Activated CD4-positive, alpha-beta T cell treated with anti-CD3 and anti-CD28 coated beads for 4 hours (primary cell): ENCODE measurements around the gene BPNT1.
"Not testable (repeated sequence)": the region's sequence is repeated elsewhere in the genome, so short reads cannot be mapped to it uniquely, and the experiment has no call there.

Source experiments
- DNase-seq, 2 donors: peaks; one replicate each; pipeline ENCODE4 v3.0.0-alpha.2; 2020

The BPNT1 gene

DNA sequence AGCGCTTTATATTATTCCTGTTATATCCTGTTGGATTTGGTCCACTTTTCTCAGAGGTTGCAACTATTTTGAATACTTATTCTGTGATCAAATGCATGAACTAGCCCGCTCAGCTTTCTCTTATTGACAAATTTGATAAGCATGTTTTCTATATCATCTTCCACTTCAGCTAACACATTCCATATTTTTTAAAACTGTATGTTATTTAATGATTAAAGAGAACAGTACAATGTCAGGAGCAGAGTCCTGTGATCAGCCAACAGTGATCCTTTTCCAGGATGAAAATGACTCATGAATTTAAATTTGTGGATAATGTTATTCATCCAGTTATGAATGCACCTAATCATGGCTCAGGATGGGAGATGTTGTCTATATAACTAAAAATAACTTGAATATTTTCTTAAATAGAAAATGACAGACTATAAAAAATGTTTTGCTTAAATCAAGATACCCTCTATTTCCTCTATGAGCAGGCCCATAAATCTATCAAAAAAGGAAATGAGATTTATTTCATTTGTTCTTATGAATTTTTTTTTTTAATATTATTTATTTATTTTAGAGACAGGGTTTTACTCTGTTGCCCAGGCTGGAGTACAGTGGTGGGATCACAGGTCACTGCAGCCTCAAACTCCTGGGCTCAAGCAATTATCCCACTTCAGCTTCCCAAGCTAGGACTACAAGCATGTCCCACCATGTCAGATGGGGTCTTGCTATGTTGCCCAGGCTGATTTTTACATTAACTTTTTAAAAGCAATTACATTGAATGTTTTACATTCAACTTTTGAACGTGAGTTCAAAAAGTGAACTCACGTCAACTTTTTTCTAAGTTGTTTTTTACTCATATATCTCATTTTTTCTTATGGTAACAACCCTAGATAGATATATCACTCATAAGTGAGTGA, 12.5 kb downstream of the BPNT1 start:
- DNase-seq = no peak

DNA sequence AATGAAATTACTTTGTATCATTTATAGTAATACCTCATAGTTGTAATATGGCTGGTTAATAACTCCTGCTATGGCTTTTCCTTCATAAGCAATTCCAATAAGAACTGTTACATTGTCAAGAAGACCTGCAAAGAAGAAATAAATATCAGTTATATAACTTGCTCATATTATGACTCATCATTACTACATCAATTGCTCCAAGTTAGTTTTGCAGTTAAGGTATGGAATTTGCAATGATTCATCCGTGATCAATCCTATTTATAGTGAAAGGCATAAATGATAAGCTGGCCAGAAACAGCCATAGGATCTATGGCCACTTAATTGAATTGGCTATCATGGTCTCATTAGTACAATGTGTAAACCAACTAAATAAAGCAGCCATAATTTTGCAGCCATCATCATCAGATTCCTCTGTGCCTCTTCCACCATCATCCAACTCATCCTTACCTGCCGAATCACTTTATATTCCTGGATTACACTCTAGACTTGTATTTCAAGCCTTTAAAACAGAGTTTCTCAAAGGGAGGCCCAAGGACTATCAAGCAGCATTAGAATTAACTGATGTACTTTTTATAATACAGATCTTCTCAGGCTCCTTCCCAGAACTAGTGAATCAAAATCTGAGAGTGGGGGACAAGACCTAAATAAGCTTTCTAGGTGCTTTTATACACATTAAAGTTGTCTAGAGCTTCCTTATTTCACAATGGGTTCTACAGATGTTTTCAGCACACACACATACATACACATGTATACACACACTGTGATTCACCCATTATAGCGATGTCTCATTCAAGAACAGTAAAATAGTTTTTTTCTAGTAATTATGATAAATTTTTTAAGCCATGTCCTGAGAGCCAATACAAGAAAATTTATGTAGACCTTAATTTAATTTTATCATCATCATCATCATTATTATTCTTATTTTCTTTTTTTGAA, 22.1 kb downstream of the BPNT1 start:
- DNase-seq = no peak

DNA sequence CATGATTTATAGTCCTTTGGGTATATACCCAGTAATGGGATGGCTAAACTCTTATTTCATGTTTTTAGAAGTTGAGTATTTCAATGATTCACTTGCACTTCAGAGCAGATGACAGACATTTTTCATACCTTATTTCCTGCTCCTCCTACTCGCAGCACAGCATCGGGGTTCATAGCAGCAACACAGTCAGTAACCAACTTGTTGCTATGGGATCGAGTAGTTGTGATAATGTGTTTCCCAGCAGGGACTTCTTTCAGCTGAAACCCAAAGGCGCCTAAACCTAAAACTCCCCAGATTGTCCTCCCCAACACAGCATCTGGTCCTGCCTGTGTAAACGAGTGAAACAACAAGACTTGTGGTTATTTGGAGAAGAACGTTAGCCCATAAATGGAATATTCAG, 27.0 kb downstream of the BPNT1 start:
- DNase-seq = no peak

DNA sequence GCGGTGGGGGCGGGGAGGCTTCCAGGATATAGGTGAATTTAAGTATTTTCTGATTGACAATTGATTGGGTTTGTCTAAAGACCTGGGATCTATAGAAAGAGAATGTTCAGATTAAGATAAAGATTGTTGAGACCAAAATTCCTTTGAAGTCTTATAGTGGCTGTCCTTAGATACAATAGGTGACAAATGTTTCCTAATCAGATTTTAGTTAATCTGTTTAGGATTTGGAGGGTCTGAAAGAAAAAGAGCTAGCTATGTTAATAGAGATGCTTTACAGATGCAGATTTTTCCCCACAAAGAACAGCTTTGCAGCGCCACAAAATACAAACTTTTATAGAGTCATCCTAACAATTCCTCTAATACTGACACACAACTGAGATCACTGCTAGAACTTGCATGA, 28.7 kb downstream of the BPNT1 start:
- no peak for DNase-seq

DNA sequence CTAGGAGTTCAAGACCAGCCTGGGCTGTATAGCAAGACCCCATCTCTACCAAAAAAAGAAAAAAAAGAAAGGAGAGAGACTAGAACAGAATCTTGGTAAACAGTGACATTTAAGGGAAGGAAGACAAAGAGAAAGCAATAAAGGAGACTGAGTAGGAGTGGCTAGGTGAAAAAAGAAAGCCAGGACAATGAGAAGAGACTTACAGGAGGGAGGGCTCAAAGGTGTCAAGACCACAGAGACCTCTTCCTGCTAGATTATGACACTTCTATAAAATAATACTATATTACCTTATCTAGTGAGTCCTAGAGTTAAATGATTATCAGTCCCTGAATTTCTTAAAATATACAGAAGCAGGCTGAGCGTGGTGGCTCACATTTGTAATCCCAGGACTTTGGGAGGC, 33.2 kb downstream of the BPNT1 start:
- no peak for DNase-seq

DNA sequence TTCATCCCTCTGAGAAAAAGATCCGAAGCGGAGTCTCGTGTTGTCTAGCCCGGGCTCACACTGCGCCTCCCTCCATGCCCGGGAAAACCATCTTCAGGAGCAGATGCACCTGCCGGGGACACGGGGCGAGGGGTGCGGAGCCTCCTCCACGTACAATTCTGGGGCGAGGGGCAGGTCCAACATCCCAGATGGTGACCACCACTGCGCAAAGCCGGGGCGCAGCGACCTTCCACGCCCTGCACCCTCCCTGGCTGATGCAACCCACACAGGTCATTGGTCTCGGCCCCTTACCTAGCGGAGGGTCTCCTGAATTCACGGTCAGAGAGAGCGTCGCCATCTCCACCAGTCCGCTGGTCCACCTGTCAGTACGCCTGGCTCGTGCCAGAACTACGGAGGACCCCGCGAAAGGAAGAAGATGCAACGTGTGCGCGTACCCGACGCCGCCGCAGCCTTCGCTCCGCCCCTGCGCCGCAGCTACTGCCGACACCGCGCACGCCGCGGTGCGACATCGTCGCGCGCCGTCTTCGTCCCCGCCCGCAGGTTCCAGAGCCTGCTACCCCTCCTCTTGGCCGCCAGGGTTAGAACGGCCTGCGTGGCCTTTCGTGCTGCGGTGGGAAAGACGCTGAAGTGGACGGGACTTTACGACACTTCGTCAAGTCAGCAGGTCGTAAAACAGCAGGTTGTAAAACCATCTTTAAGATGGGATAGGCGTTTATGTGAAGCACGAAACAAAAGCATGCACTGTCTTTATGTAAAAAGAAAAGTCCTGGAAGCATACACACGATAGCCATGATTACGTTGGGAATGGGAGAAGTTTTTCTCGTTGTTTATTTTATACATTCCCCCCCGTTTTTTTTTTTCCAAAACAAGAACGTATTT, 43.3 kb downstream of the BPNT1 start, which contains the start of gene EPRS1:
Gene EPRS1 (minus strand): TSS at position 454 of the 879 bp plus-strand sequence. CDS start 117 bp downstream, at position 337.
- DNase-seq = peak; percentile 90 to 92

DNA sequence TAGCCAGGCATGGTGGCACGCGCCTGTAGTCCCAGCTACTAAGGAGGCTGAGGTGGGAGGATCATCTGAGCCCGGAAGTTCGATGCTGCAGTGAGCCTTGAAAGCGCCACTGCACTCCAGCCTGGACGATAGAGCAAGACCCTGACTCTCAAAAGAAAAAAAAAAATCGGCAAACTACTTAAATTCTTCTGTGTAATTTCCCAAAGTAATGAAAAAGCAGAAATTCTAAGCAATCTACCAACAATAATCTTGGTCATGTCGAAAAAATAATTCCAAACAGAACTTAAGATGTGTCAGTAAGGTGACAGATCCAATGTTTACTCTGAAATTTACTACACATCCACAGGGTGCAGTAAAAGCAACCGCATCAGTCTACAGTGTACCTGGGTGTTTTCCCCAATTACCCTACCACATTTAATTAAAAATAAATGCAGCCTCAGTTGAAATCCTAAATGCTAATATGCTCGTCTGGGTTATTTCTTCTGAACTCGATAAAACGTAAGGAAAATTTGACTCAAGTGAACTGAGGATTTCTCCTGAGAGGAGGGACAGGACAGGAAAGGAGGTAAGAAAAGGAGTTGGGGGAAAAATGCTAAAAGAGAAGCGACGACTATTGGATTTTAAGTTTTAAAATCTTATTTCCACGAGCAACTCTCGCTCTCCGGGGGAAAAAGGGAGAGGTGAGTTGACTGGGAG, 44.1 kb downstream of the BPNT1 start:
- peak in 1 of 2 donors; percentile 13 for DNase-seq

DNA sequence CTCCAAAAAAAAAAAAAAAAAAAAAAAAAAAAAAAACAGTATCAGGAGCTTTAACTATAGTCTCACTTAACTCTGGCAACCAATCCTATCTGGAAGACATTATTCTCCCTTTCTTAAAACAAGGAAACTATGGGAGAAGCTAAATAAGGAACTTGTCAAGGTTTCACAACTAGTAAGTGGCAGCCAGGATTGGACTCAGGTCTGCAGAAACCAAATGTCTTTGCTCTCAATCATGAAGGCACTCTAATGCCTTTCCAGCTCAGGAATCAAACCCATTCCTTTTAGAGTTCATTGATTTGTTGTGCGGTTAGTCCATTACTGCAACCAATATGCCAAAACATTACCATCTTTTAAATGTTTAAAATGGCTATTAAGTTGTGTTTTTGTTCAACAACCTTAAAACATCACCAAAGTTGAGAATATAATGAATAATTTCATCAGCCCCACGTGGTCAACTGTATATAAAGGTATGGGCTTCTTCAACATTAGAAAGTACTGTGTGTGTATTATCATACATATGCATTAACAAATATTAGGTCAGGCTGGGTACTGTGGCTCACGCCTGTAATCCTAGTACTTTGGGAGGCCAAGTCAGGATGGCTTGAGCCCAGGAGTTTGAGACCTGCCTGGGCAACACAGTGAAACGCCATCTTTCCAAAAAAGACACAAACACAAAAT, 44.8 kb downstream of the BPNT1 start:
- DNase-seq = no peak

DNA sequence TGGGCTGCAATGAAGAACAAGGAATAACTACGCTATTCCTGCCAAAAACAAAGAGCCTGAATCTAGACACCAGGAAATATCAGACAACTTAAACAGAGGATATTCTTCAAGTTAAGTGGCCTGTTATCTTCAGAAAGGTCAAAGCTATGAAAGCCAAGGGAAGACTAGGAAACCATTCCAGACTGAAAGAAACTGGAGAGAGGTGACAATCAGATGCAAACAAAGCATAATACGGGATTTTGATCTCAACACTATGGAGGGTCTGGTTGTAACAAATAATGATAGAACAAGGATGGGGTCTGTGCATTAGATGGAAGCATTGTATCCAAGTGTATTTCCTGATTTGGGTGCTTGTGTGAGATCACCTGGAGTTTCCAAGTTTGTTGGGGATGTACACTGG, 45.9 kb downstream of the BPNT1 start:
- DNase-seq = no peak

DNA sequence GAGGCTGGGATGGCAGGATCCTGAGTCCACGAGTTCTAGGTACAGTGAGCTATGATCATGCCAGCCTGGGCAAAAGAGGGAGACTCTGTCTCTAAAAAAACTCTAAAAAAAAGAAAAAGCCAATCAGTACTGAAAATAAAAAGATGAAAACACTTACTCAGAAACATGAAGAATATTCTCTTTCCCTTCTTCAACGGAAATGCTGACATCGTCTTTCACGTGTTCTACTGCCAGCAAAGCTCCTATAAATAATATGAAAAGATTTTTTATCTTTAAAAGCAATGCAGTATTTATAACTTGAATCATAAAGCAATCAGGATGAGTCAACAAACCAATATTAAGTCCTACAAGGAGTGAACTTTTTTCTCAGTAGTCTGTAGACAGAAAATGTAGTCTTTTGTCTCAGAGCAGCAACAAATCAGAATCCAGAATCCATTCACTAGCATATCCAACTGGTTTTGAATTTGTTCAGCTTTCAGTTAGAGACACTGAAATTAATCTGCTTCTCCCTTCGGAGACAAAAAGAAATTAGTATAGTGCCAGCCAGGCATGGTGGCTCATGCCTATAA, 49.5 kb downstream of the BPNT1 start:
- no peak for DNase-seq

DNA sequence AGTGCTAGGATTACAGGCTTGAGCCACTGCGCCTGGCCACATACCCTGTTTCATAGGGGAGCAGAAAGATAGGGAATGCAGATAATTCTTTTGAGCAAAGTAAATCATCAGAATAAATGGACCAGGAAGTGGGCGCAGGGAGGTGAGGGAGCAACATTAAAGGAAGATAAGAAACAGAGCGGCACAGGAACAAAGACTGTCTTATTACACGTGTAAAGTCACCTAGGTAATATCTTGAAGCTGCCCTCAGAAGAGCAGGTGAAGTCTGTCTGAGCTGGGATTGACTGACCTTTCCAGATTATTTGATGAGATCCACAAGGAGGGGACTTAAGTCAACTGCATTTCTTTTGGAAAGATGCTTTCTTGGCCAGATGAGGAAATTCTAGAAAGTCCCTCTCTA, 50.9 kb downstream of the BPNT1 start:
- no peak for DNase-seq

DNA sequence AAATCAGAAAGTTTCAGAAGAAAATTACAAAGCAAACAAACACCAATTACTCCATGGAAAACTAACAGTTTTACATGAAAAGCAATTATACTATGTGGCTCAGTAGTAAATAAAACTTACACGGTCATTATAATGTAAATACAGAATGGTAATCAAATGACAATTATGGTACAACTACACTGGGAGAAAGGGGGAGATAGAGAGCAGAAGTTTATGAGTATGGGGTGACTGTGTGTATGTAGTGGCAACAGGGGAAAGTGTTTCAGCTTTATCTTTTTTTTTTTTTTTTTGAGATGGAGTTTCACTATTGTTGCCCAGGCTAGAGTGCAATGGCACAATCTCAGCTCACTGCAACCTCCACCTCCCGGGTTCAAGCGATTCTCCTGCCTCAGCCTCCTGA, 51.8 kb downstream of the BPNT1 start:
- DNase-seq = not testable (repeated sequence)

DNA sequence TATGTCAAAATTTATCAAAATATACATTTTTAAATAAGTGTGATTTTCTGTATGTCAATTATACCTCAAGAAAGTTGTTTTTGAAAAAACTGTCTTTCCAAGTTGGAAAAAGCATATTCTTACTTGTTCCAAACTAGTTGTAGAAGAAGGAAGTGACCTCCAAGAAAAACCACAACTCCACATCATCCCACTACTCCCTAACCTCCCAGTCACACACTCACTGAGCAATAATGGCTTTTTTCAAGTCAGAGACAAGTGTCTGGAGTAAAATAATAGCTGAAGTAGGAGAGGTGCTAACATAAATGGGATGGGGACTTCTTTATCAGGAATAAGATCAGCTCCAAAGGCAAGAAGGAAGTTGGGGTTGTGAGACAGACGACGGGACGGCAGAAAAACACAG, 56.7 kb downstream of the BPNT1 start:
- DNase-seq = no peak

DNA sequence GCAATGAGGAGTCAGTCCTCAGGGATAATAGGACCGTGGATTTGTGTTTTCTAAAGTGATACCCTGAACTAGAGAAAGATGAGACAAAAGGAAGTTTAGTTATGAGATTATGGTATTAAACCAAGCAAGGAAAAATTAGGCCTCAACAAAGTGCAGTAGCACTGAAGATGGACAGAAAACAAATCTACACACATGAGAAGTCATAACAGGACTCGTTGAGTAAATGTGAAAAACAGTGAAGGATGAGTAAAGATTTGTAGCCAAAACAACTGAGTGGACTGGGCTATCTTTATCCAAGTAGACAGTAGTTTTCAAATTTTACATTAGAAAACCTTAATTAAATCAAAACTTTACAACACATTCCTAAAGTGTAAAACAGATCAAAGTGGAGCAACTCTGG, 58.3 kb downstream of the BPNT1 start:
- no peak for DNase-seq

DNA sequence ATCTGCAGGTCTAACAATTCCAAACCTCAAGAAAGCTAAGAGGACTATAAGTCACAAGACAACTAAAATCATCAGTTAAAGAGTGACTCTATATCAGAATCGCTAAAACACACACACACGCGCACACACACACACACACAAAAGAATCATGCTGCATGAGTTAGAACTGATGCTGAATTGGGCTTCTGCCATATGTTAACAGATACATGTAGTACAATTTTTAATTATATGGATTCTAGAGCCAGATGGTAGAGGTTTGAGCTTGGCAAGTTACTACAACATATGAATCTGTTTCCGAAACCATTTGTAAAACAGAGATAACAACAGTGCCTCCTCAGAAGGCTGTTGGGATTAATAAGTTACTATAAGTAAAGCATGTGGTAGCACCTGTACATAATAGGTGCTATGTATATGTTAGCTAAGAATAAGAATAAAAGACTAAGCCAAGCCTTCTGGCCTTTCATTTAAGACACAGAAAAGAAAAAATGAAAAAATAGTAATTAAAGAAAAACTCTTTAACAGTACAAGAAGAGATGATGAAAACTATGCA, 61.2 kb downstream of the BPNT1 start:
- DNase-seq = no peak

DNA sequence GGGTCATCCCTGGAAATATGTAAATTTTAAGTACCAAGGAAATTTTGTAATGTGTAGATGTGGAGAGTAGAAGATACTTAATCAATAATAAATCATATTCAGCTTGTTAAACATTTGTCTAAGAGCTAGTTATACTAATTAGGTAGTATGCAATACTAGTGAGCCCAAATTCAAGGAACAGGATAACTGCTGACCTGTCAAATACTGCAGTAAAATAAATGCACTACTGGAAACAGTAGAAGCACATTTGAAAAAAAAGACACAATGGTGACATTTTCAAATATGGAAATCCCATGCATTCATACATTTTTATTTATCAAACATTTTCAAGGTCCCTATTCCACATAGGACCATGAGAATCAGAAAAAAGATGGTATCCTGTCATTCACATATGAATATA, 70.5 kb downstream of the BPNT1 start:
- no peak for DNase-seq

DNA sequence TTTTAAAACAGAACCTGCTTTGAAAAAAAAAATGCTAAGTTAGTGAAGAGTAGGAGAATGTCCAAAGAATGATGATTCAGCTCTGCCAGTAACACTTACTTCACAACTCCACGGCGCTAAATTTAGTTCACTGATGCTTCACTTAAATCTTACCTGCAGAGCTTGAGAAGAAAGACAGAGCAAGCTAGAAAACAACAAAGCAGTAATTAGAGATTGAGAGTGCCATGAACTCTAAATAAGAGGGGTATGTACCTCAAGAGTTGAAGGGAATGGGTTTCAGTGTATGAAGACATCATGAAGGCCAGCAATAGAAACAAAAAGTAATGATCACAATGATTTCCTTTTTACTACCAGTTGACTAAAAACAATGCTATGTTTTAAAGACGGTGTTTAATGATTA, 76.1 kb downstream of the BPNT1 start:
- no peak for DNase-seq

DNA sequence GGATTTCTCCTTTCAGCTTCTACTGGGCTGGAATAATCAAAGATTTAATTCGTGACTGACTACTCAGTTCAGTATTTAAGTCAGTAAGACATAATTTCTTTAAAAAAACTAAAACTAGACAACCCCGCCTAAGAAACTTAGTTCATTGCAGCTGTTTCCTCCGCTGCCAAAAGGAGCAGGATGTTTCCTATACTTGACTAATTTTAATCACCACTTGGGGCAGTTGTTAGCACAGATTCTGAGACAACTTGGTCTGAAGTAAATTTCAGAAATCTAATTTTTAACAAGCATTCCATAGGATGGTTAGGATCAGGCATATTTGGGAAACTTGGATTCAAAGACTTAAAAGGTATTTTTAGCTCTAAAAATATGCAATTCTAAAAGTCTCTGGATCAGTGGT, 77.3 kb downstream of the BPNT1 start:
- no peak for DNase-seq

DNA sequence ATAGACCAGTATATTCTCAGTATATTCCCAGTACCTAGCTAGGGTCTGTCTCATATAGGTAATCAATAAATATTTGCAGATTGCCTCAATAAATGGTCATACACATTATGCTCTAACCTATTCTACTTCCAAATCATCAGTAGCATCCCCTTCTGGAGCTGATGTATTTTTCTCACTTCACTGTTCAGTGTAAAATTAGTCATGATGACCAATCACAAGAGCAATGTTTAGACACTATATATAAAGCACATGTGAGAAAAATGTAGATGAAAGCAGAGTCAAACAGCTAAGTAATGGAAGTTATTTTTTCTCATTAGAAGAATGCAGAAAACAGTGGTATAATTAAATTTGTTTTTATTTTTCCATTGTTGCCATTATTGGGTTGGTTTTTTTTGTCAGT, 78.0 kb downstream of the BPNT1 start:
- DNase-seq = no peak
